ENCODE results near the gene LRP2. TPM values are rescaled to one million over a fixed set of nuclear protein-coding genes. Genes with fewer than 3 reads are reported as not detected.

Gene LRP2
- total RNA-seq, 1 experiment from 2014 or later: 0.59 TPM

GRCh38 chr2:169118060-169118459, 244.3 kb downstream of the LRP2 start:
- peaks cover 10% of the 10 kb centered on the region for H3K9me3 Mint-ChIP-seq
- POLR2A ChIA-PET: no interaction called here
- H3K27ac Mint-ChIP-seq: no peak overlapping the region
- TF ChIP-seq E2F5 (CRISPR knock-in tag; IDR thresholded peaks at IDR 0.05) (no peak), NR1H2 (CRISPR knock-in tag; IDR thresholded peaks at IDR 0.05) (no peak), CREB1 (CRISPR knock-in tag; IDR thresholded peaks at IDR 0.05) (no peak), FOXP1 (CRISPR knock-in tag; IDR thresholded peaks at IDR 0.05; ENCODE audit: borderline replicate concordance) (no peak), TP53 (CRISPR knock-in tag; IDR thresholded peaks at IDR 0.05) (no peak), ZNF423 (CRISPR knock-in tag; IDR thresholded peaks at IDR 0.05) (no peak), ERG (CRISPR knock-in tag; IDR thresholded peaks at IDR 0.05) (no peak), FOXJ3 (CRISPR knock-in tag; IDR thresholded peaks at IDR 0.05; ENCODE audit: borderline replicate concordance) (no peak), ARID4B (CRISPR knock-in tag; IDR thresholded peaks at IDR 0.05; ENCODE audit: borderline replicate concordance) (no peak), SMAD3 (CRISPR knock-in tag; IDR thresholded peaks at IDR 0.05; ENCODE audit: borderline replicate concordance) (no peak), ZBTB43 (CRISPR knock-in tag; IDR thresholded peaks at IDR 0.05) (no peak), NFE2L1 (CRISPR knock-in tag; IDR thresholded peaks at IDR 0.05) (no peak)
- CTCF ChIA-PET: interaction anchor here (0.6 to 1.5 kb wide), 3 partner anchors 8 to 104 kb away, joined by 3 to 5 read pairs (median 3); no protein-coding TSS in a partner anchor
- no peak overlapping the region for H3K4me3 Mint-ChIP-seq
- DNase-seq (ENCODE audit: low spot score) (no peak), ATAC-seq (no peak)
- H3K27me3 Mint-ChIP-seq (ENCODE audit: low read depth): no peaks in the 10 kb centered on the region
- peaks cover 9% of the 10 kb centered on the region for H3K4me1 Mint-ChIP-seq
- H3K36me3 Mint-ChIP-seq: no peaks in the 10 kb centered on the region

GRCh38 chr2:169116993-169117392, 245.3 kb downstream of the LRP2 start:
- H3K9me3 Mint-ChIP-seq: peaks cover 10% of the 10 kb centered on the region
- no peaks in the 10 kb centered on the region for H3K36me3 Mint-ChIP-seq
- no peaks in the 10 kb centered on the region for H3K27me3 Mint-ChIP-seq (ENCODE audit: low read depth)
- H3K4me3 Mint-ChIP-seq: no peak overlapping the region
- no peak overlapping the region for H3K27ac Mint-ChIP-seq
- TF ChIP-seq PRRX2 (CRISPR knock-in tag; IDR thresholded peaks at IDR 0.05) (no peak), CTCF (IDR thresholded peaks at IDR 0.05) (no peak), OVOL2 (CRISPR knock-in tag; IDR thresholded peaks at IDR 0.05; ENCODE audit: borderline replicate concordance) (no peak), ZNF281 (CRISPR knock-in tag; IDR thresholded peaks at IDR 0.05) (no peak)
- ATAC-seq (no peak), DNase-seq (ENCODE audit: low spot score) (no peak)
- peaks cover 13% of the 10 kb centered on the region for H3K4me1 Mint-ChIP-seq
- ChIA-PET CTCF (interaction anchor here (0.7 to 1.2 kb wide), 2 partner anchors 105 to 411 kb away, joined by 3 to 5 read pairs; no protein-coding TSS in a partner anchor), POLR2A (no interaction called here)

All from WTC11 (cell line).